Fibroblast of pulmonary artery (primary cell): Measurements from ENCODE around the gene DNER.
A peak's percentile ranks its signal among the peaks of the same experiment; 100 is the strongest.
"Not testable (repeated sequence)": the region's sequence is repeated elsewhere in the genome, so short reads cannot be mapped to it uniquely, and the experiment has no call there.

Experiments used
- DNase-seq: peaks from one replicate; pipeline ENCODE4 v3.0.0-alpha.2; 2010; ENCODE audit warnings: low read depth
- H3K4me3 ChIP-seq: replicated peaks from 2 replicates; pipeline ENCODE4 v1.5.1; 2011; ENCODE audit warnings: low read depth, mild to moderate bottlenecking, control low read depth, low read length, moderate library complexity
- CTCF ChIP-seq: IDR thresholded peaks from 2 replicates; pipeline ENCODE4 v1.5.1; 2011; ENCODE audit warnings: mild to moderate bottlenecking, control low read depth, low read length, inconsistent platforms; ENCODE audit errors: missing control alignments

DNER gene

DNA sequence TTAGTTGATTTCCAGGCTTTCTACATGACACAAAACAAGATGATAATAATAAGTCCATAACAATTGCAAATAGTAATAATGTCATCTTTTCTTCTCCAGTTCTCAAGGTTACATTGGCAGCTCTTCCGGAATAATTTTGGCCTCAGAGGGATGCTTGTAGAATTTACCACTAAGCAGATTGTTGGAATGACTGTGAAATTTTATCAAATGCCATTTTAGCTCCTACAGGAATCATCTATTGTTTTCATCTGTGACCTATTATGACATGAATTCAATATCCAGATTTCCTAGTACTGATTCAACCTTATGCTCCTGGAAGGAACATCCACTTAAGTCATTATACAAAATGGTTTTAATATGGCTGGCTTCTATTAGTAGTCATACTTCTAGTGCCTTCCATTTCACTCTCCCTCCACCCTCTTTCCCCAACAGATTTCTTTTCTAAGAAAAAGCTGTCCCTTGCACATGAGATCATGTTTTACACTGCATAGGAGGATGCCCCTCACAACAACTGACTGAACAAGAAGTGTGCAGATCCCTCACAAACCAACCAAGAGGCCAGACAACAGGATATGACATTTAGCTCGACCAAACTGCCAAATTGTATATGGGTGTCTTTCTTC lies 200.0 kb downstream of the DNER start:
- DNase-seq = no peak
- H3K4me3 ChIP-seq = no peak overlapping the region
- TF ChIP-seq CTCF = no peak

- no peak for TF ChIP-seq CTCF
- no peak for DNase-seq
- H3K4me3 ChIP-seq = no peak overlapping the region
Measured at GRCh38 chr2:229511524-229511923, 202.8 kb downstream of the DNER start.

DNA sequence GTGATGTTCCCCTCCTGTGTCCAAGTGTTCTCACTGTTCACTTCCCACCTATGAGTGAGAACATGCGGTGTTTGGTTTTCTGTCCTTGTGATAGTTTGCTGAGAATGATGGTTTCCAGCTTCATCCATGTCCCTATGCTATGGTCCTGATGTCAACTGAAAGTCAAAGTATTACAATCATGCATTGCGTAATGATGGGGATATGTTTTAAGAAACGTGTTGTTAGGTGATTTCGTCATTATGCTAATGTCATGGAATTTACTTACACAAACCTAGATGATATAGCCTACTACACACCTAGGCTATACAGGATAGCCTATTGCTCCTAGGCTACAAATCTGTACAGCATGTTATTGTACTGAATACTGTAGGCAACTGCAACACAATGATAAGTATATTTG lies 207.7 kb downstream of the DNER start:
- not testable (repeated sequence) for DNase-seq, H3K4me3 ChIP-seq

DNA sequence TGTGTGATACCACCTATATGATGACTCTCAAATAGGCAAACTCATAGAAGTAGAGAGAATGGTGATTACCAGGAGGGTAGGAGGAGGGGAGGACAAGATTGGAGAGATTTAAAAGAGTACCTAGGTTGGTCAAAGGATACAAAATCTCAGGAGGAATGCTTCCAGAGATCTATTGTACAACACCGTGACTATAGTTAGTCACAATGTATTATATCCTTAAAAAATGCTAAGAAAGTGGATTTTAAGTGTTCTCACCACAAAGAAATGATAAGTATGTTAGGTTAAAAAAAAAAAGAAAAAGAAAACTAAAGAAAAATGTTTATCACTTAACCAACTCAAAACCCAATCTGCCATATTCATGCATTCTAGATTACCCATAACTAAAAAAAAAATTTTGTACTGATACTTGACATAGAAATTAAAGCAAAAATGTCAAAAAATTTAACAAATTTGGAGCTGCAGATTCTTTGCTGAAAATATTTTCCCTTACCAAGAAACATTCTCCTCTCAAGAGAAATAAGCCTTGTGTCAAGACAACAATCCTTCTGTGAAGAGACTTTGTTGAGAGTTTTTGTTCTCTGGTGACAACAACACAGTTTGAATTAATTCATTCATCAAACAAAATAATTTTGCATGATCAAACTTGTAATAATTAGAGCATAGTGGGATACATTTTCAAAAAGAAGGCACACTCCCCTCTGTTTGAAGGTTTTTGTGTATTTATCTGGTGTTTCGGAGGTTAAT lies 213.1 kb downstream of the DNER start:
- H3K4me3 ChIP-seq = no peak overlapping the region
- no peak for TF ChIP-seq CTCF
- DNase-seq = no peak

DNA sequence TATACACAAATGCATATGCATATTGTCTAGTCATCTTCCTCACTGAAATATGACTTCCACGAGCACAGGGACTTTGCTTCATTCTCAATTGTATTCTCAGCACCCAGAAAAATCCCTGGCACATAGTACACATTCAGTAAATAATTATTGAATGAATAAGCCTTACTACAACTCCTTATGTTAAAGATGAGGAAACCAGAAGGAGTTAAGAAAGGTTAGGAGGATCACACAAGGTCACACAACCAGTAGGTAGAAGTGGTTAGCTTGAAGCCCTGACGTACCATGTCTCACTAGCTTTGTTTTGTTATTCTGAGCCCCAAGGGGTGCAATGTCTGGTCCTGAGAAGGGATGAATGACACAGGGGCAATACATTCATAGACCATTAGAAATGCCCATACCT lies 222.3 kb downstream of the DNER start:
- TF ChIP-seq CTCF = no peak
- H3K4me3 ChIP-seq = no peak overlapping the region
- DNase-seq = no peak

DNA sequence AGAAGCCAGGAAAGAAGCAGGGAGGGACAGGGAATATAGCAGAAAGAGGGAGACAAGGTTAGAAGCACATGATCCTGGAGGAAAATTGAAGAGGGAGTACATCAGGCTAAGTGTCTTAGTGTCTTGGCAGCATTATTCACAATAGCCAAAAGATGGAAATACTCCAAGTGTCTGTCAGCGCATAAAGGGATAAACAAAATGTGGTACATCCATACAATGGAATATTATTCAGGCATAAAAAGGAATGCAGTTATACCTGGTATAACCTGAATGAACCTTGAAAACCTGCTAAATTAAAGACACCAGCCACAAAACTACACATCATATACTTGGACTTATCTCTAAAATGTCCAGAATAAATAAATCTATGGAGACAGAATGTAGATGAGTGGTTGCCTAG lies 224.2 kb downstream of the DNER start:
- no peak overlapping the region for H3K4me3 ChIP-seq
- no peak for TF ChIP-seq CTCF
- no peak for DNase-seq

DNA sequence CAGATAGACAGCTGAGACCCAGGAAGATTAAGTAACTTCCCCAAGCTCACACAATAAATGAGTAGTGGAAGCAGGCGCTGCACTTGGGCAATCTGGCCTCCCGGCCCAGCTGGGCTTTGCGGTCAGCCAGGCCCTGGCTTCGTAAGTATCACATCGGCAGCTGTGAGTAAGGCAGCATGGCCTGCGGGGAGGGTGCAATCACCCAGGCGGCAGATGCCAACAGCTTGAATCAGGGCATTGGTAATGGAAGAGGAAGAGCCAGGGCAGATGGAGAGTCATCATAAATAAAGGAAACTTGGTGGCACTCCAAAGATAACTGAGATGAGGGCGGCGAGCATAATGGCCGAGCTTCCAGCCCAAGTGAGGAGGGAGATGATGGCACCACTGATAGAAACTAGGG lies 225.3 kb downstream of the DNER start:
- no peak overlapping the region for H3K4me3 ChIP-seq
- TF ChIP-seq CTCF = no peak
- peak; percentile 37 for DNase-seq
